GM12801 (cell line): ENCODE measurements around the gene FMNL2.

Experiments
- CTCF ChIP-seq: IDR thresholded peaks from one replicate; pipeline ENCODE4 v1.5.1; 2011; ENCODE audit warnings: control low read depth; ENCODE audit not compliant: insufficient read length; ENCODE audit errors: extremely low read depth

FMNL2 gene

GRCh38 chr2:152343426-152343825 lies 8.5 kb downstream of the FMNL2 start:
- no peak for TF ChIP-seq CTCF

GRCh38 chr2:152344579-152345195 lies 9.7 kb downstream of the FMNL2 start:
- no peak for TF ChIP-seq CTCF

- TF ChIP-seq CTCF, result no peak
Observed at GRCh38 chr2:152347076-152347475, 12.1 kb downstream of the FMNL2 start.

GRCh38 chr2:152348388-152348787 lies 13.4 kb downstream of the FMNL2 start:
- TF ChIP-seq CTCF, result no peak

- TF ChIP-seq CTCF, result no peak
Observed at GRCh38 chr2:152349416-152349815, 14.4 kb downstream of the FMNL2 start.

GRCh38 chr2:152350155-152350679 lies 15.2 kb downstream of the FMNL2 start:
- no peak for TF ChIP-seq CTCF

GRCh38 chr2:152352616-152353015 lies 17.6 kb downstream of the FMNL2 start:
- TF ChIP-seq CTCF, result no peak
